B cell (primary cell): Measurements from ENCODE around the gene TMOD1. TPM values are rescaled to one million over a fixed set of nuclear protein-coding genes. Genes with fewer than 3 reads are reported as not detected.

Experiments
- ATAC-seq: fragments of 200-7000 bp; cut with Tn5 transposase; one replicate; pipeline ENCODE4 v1.10.0; 2021; ENCODE audit warnings: low read depth, mild to moderate bottlenecking, moderate number of reproducible peaks, moderate library complexity
- CTCF ChIA-PET: fragments of 350-600 bp; sonication (Branson Sonifier 250); formaldehyde crosslinking; loops from one replicate; lab custom pipeline; 2021; ENCODE audit warnings: antibody characterized with exemption, inconsistent platforms; lab: Charles Lee
- POLR2A ChIA-PET: fragments of 350-600 bp; sonication (Branson Sonifier 250); formaldehyde crosslinking; loops from one replicate; lab custom pipeline; 2021; ENCODE audit warnings: antibody characterized with exemption; lab: Charles Lee
- DNase-seq: peaks from one replicate; pipeline ENCODE4 v3.0.0; 2013
- H2AFZ ChIP-seq: 2 replicates; pipeline ENCODE4 v1.6.1; 2012; ENCODE audit warnings: mild to moderate bottlenecking, low read depth, low read length; ENCODE audit not compliant: insufficient read depth, poor library complexity, severe bottlenecking
- H3K27ac ChIP-seq, 2 donors: 1 replicate in 1 of 2; 2 replicates in 1 of 2; pipeline ENCODE4 v1.5.1; 2012 to 2013; ENCODE audit warnings: low read length in 2 of 2, mild to moderate bottlenecking in 2 of 2, moderate library complexity in 1 of 2
- H3K27me3 ChIP-seq, 4 experiments: fragments of 200-600 bp in 1 of 4; sonication (generic) in 1 of 4; replicated peaks in 1 of 4; 1 replicate in 2 of 4; 2 replicates in 2 of 4; pipeline versions ENCODE4 v1.6.1 to v1.7.0; 2013 to 2016; ENCODE audit warnings: low read length in 3 of 4, mild to moderate bottlenecking in 2 of 4, mixed read lengths in 1 of 4, moderate library complexity in 1 of 4; ENCODE audit not compliant: insufficient read depth in 4 of 4, control insufficient read depth in 3 of 4; ENCODE audit errors: control extremely low read depth in 1 of 4
- H3K36me3 ChIP-seq, 2 experiments: replicated peaks in 1 of 2; 1 replicate in 1 of 2; 2 replicates in 1 of 2; pipeline versions ENCODE4 v1.6.1 to v1.7.1; 2013; ENCODE audit warnings: low read length in 1 of 2; ENCODE audit not compliant: insufficient read depth in 2 of 2, control insufficient read depth in 1 of 2; ENCODE audit errors: control extremely low read depth in 1 of 2, extremely low read depth in 1 of 2
- H3K4me1 ChIP-seq, 2 donors: fragments of 200-600 bp in 1 of 2; sonication (generic) in 1 of 2; 1 replicate in 1 of 2; 2 replicates in 1 of 2; pipeline versions ENCODE4 v1.5.1 to v1.6.1; 2013 to 2017; ENCODE audit warnings: low read length in 2 of 2; ENCODE audit not compliant: control insufficient read depth in 2 of 2, insufficient read depth in 2 of 2
- H3K4me2 ChIP-seq: replicated peaks from 2 replicates; pipeline ENCODE3; 2012; ENCODE audit warnings: mild to moderate bottlenecking, low read depth, low read length; ENCODE audit not compliant: poor library complexity, severe bottlenecking
- H3K4me3 ChIP-seq, 5 experiments: fragments of 200-600 bp in 1 of 5; sonication (generic) in 1 of 5; 1 replicate in 3 of 5; 2 replicates in 2 of 5; pipeline versions ENCODE4 v1.5.1 to v1.7.0; 2011 to 2016; ENCODE audit warnings: low read length in 4 of 5, mild to moderate bottlenecking in 4 of 5, low read depth in 2 of 5, control low read depth in 1 of 5, moderate library complexity in 1 of 5; ENCODE audit not compliant: insufficient read depth in 1 of 5; ENCODE audit errors: control extremely low read depth in 1 of 5, extremely low read depth in 1 of 5
- H3K79me2 ChIP-seq: fragments of 200-600 bp; sonication (generic); one replicate; pipeline ENCODE4 v1.6.0; 2016; ENCODE audit warnings: low read length; ENCODE audit not compliant: control insufficient read depth, insufficient read depth
- H3K9ac ChIP-seq: fragments of 200-600 bp; sonication (generic); 2 replicates; pipeline ENCODE4 v1.6.1; 2017; ENCODE audit warnings: mild to moderate bottlenecking, low read length, moderate library complexity
- H3K9me3 ChIP-seq, 3 donors: one replicate each; pipeline versions ENCODE4 v1.6.1 to v1.7.1; 2013; ENCODE audit warnings: low read length in 2 of 3; ENCODE audit not compliant: control insufficient read depth in 2 of 3, insufficient read depth in 1 of 3; ENCODE audit errors: control extremely low read depth in 1 of 3
- H4K20me1 ChIP-seq: 2 replicates; pipeline ENCODE4 v1.6.0; 2012; ENCODE audit warnings: mild to moderate bottlenecking, low read length; ENCODE audit not compliant: insufficient read depth, control insufficient read depth, poor library complexity, severe bottlenecking
- H3K27ac Mint-ChIP-seq: one replicate; pipeline ENCODE4 v1.8.0; 2021; ENCODE audit warnings: mixed read lengths
- H3K27me3 Mint-ChIP-seq: one replicate; pipeline ENCODE4 v1.8.0; 2021; ENCODE audit warnings: mixed read lengths
- H3K4me1 Mint-ChIP-seq: one replicate; pipeline ENCODE4 v1.8.0; 2021; ENCODE audit warnings: mixed read lengths
- H3K4me3 Mint-ChIP-seq: one replicate; pipeline ENCODE4 v1.8.0; 2021; ENCODE audit warnings: mixed read lengths
- H3K9me3 Mint-ChIP-seq: one replicate; pipeline ENCODE4 v1.8.0; 2022; ENCODE audit warnings: mixed read lengths; ENCODE audit not compliant: insufficient read depth
- EZH2 ChIP-seq: IDR thresholded peaks from 2 replicates; pipeline ENCODE4 v1.6.1; 2012; ENCODE audit warnings: borderline replicate concordance, low read depth, mild to moderate bottlenecking, moderate library complexity, low read length; ENCODE audit not compliant: insufficient read depth, poor library complexity, severe bottlenecking
- WGBS: methylation state at CpG from one replicate; pipeline ENCODE4 v1.1.5; 2013; ENCODE audit warnings: missing lambda C conversion rate; ENCODE audit not compliant: insufficient coverage; 5-methylcytosine and 5-hydroxymethylcytosine counted together
- intact Hi-C: fragments of 100-400 bp; cut with micrococcal nuclease; formaldehyde crosslinking; loops from one replicate; pipeline ENCODE4 v1.10.0; 2022
- polyA plus RNA-seq: library from polyadenylated mRNA; depleted of rRNA; stranded (reverse); fragments of >200 nt; gene quantifications from 2 replicates; pipeline ENCODE4 v1.2.3, GENCODE V29; 2012
- total RNA-seq, 2 donors: library from RNA; stranded (reverse); fragments of 120-200 nt in 1 of 2; gene quantifications; 1 replicate in 1 of 2; 2 replicates in 1 of 2; pipeline versions ENCODE4 v1.2.3 to v1.2.4, GENCODE V29; 2013 to 2022
- TF ChIP-seq, protein P1 (sequence below): fragments of 200-600 bp; IDR thresholded peaks from one replicate; pipeline ENCODE4 v1.8.0; 2022; ENCODE audit warnings: antibody characterized with exemption, mild to moderate bottlenecking

The TMOD1 gene
- total and polyA plus RNA-seq, 2 donors (not counting 1 experiment from before 2014, with no cell fraction given) = 0.30 to 2.5 TPM

DNA sequence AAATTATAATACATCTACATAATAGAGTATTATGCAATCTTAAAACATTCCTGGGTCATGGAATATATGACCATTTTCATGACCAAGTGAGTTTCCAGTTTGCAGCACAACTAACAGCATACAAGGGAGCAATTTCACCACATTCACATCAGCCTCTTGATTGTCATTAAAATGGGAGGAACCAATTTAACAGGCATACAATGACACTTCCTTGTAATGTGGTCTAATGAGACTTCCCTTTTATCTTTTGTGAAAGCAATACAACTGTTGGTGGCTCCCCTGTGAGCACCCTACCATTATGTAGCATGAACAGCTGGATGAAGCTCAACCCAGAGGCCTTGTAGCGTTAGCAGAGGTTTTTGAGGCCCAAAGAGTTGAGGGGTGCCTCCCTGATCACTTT is 13.6 kb upstream of the TMOD1 start:
- no peaks in the 10 kb centered on the region for H3K4me1 Mint-ChIP-seq
- TF ChIP-seq EZH2 = no peak
- TF ChIP-seq, protein P1, sequence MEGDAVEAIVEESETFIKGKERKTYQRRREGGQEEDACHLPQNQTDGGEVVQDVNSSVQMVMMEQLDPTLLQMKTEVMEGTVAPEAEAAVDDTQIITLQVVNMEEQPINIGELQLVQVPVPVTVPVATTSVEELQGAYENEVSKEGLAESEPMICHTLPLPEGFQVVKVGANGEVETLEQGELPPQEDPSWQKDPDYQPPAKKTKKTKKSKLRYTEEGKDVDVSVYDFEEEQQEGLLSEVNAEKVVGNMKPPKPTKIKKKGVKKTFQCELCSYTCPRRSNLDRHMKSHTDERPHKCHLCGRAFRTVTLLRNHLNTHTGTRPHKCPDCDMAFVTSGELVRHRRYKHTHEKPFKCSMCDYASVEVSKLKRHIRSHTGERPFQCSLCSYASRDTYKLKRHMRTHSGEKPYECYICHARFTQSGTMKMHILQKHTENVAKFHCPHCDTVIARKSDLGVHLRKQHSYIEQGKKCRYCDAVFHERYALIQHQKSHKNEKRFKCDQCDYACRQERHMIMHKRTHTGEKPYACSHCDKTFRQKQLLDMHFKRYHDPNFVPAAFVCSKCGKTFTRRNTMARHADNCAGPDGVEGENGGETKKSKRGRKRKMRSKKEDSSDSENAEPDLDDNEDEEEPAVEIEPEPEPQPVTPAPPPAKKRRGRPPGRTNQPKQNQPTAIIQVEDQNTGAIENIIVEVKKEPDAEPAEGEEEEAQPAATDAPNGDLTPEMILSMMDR = no peak
- H3K79me2 ChIP-seq = no peaks in the 10 kb centered on the region
- intact Hi-C loops = no loop called here
- no peaks in the 10 kb centered on the region for H3K9me3 Mint-ChIP-seq
- ChIA-PET POLR2A (no interaction called here), CTCF (no interaction called here)
- no peaks in the 10 kb centered on the region for H3K27me3 ChIP-seq
- H3K4me2 ChIP-seq = no peak overlapping the region
- H2AFZ ChIP-seq = no peak overlapping the region
- no peaks in the 10 kb centered on the region for H3K27me3 Mint-ChIP-seq
- no peak overlapping the region for H3K9ac ChIP-seq
- no peak overlapping the region for H3K27ac Mint-ChIP-seq
- H3K4me3 Mint-ChIP-seq = no peak overlapping the region
- no peaks in the 10 kb centered on the region for H4K20me1 ChIP-seq
- H3K36me3 ChIP-seq = peaks cover 2 to 44% of the 10 kb centered on the region in 2 experiments
- H3K4me1 ChIP-seq = no peaks in the 10 kb centered on the region
- H3K4me3 ChIP-seq = no peak overlapping the region
- WGBS = 100% methylated on average over 1 of the region's 1 CpG
- H3K27ac ChIP-seq = no peak overlapping the region
- ATAC-seq = no peak
- peaks cover 0 to 4% (median 4%) of the 10 kb centered on the region in 3 donors for H3K9me3 ChIP-seq
- DNase-seq = no peak

DNA sequence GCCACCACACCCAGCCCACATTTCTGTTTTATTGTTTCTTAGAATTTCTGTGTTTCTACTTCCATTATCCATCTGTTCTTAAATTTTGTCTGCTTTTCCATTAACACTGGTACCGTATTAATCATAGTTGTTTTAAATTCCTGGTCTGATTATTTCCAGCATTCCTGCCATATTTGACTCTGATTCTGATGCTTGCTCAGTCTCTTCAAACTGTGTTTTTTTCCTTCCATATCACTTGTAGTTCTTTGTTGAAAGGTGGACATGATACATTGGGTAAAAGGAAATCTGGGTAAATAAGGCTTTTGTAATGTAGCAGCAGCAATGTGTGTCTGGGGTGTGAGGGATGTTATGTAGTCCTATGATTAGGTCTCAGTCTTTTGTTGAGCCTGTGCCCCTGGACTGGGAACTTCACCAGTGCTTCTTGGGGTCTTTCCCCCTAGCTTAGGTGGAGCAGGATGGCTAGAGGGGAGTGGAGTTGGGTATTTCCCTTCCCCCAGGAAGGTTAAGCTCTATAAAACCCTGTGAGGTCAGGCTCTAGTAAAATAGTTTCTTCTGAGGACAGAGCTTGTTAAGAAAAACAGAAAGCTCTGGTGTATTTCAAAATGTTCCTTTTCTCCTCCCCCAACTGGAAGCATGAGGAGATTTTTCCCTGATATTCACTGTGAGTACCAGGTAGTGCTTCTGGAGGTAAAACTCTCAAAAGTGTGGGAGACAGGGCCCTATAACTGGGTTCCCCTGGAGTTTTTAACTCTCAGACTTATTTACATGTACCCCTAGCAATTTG is 10.1 kb upstream of the TMOD1 start:
- Histone ChIP-seq H3K36me3 (peaks cover 4 to 45% of the 10 kb centered on the region in 2 experiments), H3K4me1 (no peaks in the 10 kb centered on the region), H3K79me2 (no peaks in the 10 kb centered on the region), H3K4me3 (no peak overlapping the region), H3K4me2 (no peak overlapping the region), H3K27me3 (no peaks in the 10 kb centered on the region), H4K20me1 (no peaks in the 10 kb centered on the region), H3K9ac (no peak overlapping the region), H3K27ac (no peak overlapping the region), H2AFZ (no peak overlapping the region), H3K9me3 (peaks cover 0 to 4% (median 4%) of the 10 kb centered on the region in 3 donors)
- H3K4me3 Mint-ChIP-seq = no peak overlapping the region
- intact Hi-C loops = no loop called here
- no peaks in the 10 kb centered on the region for H3K9me3 Mint-ChIP-seq
- TF ChIP-seq EZH2 = no peak
- TF ChIP-seq, protein P1 = no peak
- no peak overlapping the region for H3K27ac Mint-ChIP-seq
- H3K27me3 Mint-ChIP-seq = no peaks in the 10 kb centered on the region
- POLR2A ChIA-PET = no interaction called here
- CTCF ChIA-PET = no interaction called here
- DNase-seq = no peak
- ATAC-seq = no peak
- WGBS = no CpG with 5 or more reads among the region's 1 CpG
- H3K4me1 Mint-ChIP-seq = no peaks in the 10 kb centered on the region
